GM12864 (cell line): ENCODE data around the gene LILRA2.

Source experiments
- DNase-seq: peaks from one replicate; pipeline ENCODE4 v3.0.0-alpha.2; 2011; ENCODE audit warnings: low read depth
- H3K4me3 ChIP-seq: 2 replicates; pipeline ENCODE4 v1.5.1; 2011; ENCODE audit warnings: mild to moderate bottlenecking, low read depth, low read length, control low read depth
- CTCF ChIP-seq: IDR thresholded peaks from 2 replicates; pipeline ENCODE4 v1.5.1; 2011; ENCODE audit warnings: low read depth, mild to moderate bottlenecking, moderate library complexity, low read length, control low read depth, inconsistent platforms; ENCODE audit errors: missing control alignments

Gene LILRA2

GRCh38 chr19:54535601-54536000, 38.0 kb upstream of the LILRA2 start:
- DNase-seq = no peak
- H3K4me3 ChIP-seq = no peak overlapping the region
- no peak for TF ChIP-seq CTCF

GRCh38 chr19:54536956-54537355, 36.6 kb upstream of the LILRA2 start:
- DNase-seq = no peak
- TF ChIP-seq CTCF = no peak
- no peak overlapping the region for H3K4me3 ChIP-seq

GRCh38 chr19:54541712-54542111, 31.9 kb upstream of the LILRA2 start:
- no peak for TF ChIP-seq CTCF
- no peak for DNase-seq

GRCh38 chr19:54548806-54549205, 24.8 kb upstream of the LILRA2 start:
- DNase-seq = no peak
- no peak for TF ChIP-seq CTCF
- H3K4me3 ChIP-seq = no peak overlapping the region

More at GRCh38 chr19:54541712-54542111, 31.9 kb upstream of the LILRA2 start:
- no peak overlapping the region for H3K4me3 ChIP-seq

GRCh38 chr19:54549224-54549623, 24.4 kb upstream of the LILRA2 start:
- no peak overlapping the region for H3K4me3 ChIP-seq
- no peak for DNase-seq
- TF ChIP-seq CTCF = no peak

- DNase-seq = no peak
- TF ChIP-seq CTCF = no peak
- H3K4me3 ChIP-seq = no peak overlapping the region
These were observed 22.3 kb upstream of the LILRA2 start for GRCh38 chr19:54551293-54551692.
